H1 (cell line): ENCODE results near the gene IFT27. TPM values are rescaled to one million over a fixed set of nuclear protein-coding genes. Genes with fewer than 3 reads are reported as not detected.
A peak's percentile ranks its signal among the peaks of the same experiment; 100 is the strongest.

Source experiments
- CTCF ChIA-PET: fragments of 300-600 bp; sonication (Branson Sonifier 250); formaldehyde crosslinking; loops from one replicate; lab custom pipeline; 2021; ENCODE audit not compliant: partially characterized antibody; lab: Charles Lee
- POLR2A ChIA-PET: fragments of 300-600 bp; sonication (Branson Sonifier 250); formaldehyde crosslinking; loops from one replicate; lab custom pipeline; 2021; ENCODE audit warnings: inconsistent platforms; ENCODE audit not compliant: partially characterized antibody; lab: Charles Lee
- DNase-seq, 2 experiments: peaks; one replicate each; pipeline versions ENCODE4 v3.0.0 to v3.0.0-alpha.2; 2010 to 2022; ENCODE audit warnings: low spot score in 2 of 2, low read depth in 1 of 2, mixed read lengths in 1 of 2
- FAIRE-seq: peaks from 2 replicates; lab custom pipeline; 2011; peaks lifted over from hg19 to GRCh38; lab: Jason Lieb, UNC
- H2AFZ ChIP-seq: 2 replicates; pipeline ENCODE4 v1.8.1; 2012; ENCODE audit warnings: low read length, inconsistent platforms
- H2AK5ac ChIP-seq: 2 replicates; pipeline ENCODE4 v1.6.1; 2013; ENCODE audit warnings: low read depth, low read length
- H2BK120ac ChIP-seq: replicated peaks from 2 replicates; pipeline ENCODE3; 2013; ENCODE audit warnings: low read depth, low read length, inconsistent platforms
- H2BK12ac ChIP-seq: 2 replicates; pipeline ENCODE4 v1.6.1; 2013; ENCODE audit warnings: low read depth, low read length
- H2BK15ac ChIP-seq: 2 replicates; pipeline ENCODE4 v1.6.1; 2013; ENCODE audit warnings: low read length
- H2BK20ac ChIP-seq: 2 replicates; pipeline ENCODE4 v1.6.1; 2013; ENCODE audit warnings: low read length
- H2BK5ac ChIP-seq: 2 replicates; pipeline ENCODE4 v1.6.1; 2013; ENCODE audit warnings: low read depth, low read length
- H3K14ac ChIP-seq: 2 replicates; pipeline ENCODE4 v1.6.1; 2013; ENCODE audit warnings: inconsistent platforms; ENCODE audit not compliant: insufficient read length
- H3K18ac ChIP-seq: 2 replicates; pipeline ENCODE4 v1.6.1; 2013; ENCODE audit warnings: low read length; ENCODE audit errors: extremely low read depth
- H3K23ac ChIP-seq: 2 replicates; pipeline ENCODE4 v1.6.1; 2013; ENCODE audit warnings: inconsistent platforms; ENCODE audit not compliant: insufficient read length
- H3K23me2 ChIP-seq: 2 replicates; pipeline ENCODE4 v1.6.1; 2013; ENCODE audit warnings: low read depth, low read length
- H3K27ac ChIP-seq: 2 replicates; pipeline ENCODE4 v1.6.1; 2011; ENCODE audit warnings: low read depth, low read length, inconsistent platforms
- H3K27me3 ChIP-seq, 4 experiments: replicated peaks in 1 of 4; 1 replicate in 1 of 4; 2 replicates in 3 of 4; pipeline versions ENCODE4 v1.6.1 to v1.8.1; 2011 to 2013; ENCODE audit warnings: low read length in 3 of 4, mild to moderate bottlenecking in 3 of 4, inconsistent platforms in 2 of 4, mixed read lengths in 2 of 4, moderate library complexity in 1 of 4; ENCODE audit not compliant: control insufficient read depth in 3 of 4, insufficient read depth in 3 of 4; ENCODE audit errors: extremely low read depth in 1 of 4
- H3K36me3 ChIP-seq, 4 experiments: 2 replicates each; pipeline versions ENCODE4 v1.6.1 to v1.8.1; 2011 to 2013; ENCODE audit warnings: mild to moderate bottlenecking in 4 of 4, low read length in 3 of 4, moderate library complexity in 2 of 4, control low read depth in 1 of 4, inconsistent platforms in 1 of 4; ENCODE audit not compliant: insufficient read depth in 4 of 4, control insufficient read depth in 2 of 4
- H3K4ac ChIP-seq: replicated peaks from 2 replicates; pipeline ENCODE3; 2013; ENCODE audit warnings: low read length, low read depth, mixed read lengths, inconsistent platforms; ENCODE audit not compliant: insufficient read length
- H3K4me1 ChIP-seq, 4 experiments: replicated peaks in 1 of 4; 1 replicate in 1 of 4; 2 replicates in 3 of 4; pipeline versions ENCODE4 v1.6.1 to v1.8.1; 2011 to 2013; ENCODE audit warnings: low read length in 3 of 4, inconsistent platforms in 2 of 4, mixed read lengths in 1 of 4; ENCODE audit not compliant: insufficient read depth in 4 of 4, control insufficient read depth in 3 of 4
- H3K4me2 ChIP-seq, 2 experiments: 2 replicates each; pipeline versions ENCODE4 v1.6.1 to v1.8.1; 2011 to 2013; ENCODE audit warnings: low read depth in 2 of 2, low read length in 2 of 2, control low read depth in 1 of 2, inconsistent platforms in 1 of 2, mild to moderate bottlenecking in 1 of 2; ENCODE audit not compliant: insufficient read depth in 1 of 2
- H3K4me3 ChIP-seq, 4 experiments: fragments of 200-600, 300-600 bp in 1 of 4; sonication (generic), shearing (Covaris generic), sonication (Bioruptor Twin) in 1 of 4; 2 replicates each; pipeline versions ENCODE4 v1.5.1 to v1.8.1; 2011 to 2016; ENCODE audit warnings: low read length in 4 of 4, low read depth in 3 of 4, control low read depth in 2 of 4, inconsistent platforms in 2 of 4, mild to moderate bottlenecking in 2 of 4, mixed read lengths in 1 of 4, moderate library complexity in 1 of 4; ENCODE audit not compliant: insufficient read depth in 2 of 4; ENCODE audit errors: extremely low read depth in 1 of 4
- H3K56ac ChIP-seq: replicated peaks from 2 replicates; pipeline ENCODE3; 2013; ENCODE audit warnings: low read depth, mild to moderate bottlenecking, mixed read lengths, low read length, inconsistent platforms; ENCODE audit not compliant: insufficient read length
- H3K79me1 ChIP-seq: 2 replicates; pipeline ENCODE4 v1.6.1; 2013; ENCODE audit warnings: low read depth, low read length, control low read depth
- H3K79me2 ChIP-seq, 2 experiments: 2 replicates each; pipeline versions ENCODE4 v1.6.1 to v1.8.1; 2012 to 2013; ENCODE audit warnings: low read length in 2 of 2, mild to moderate bottlenecking in 2 of 2, inconsistent platforms in 1 of 2; ENCODE audit not compliant: insufficient read depth in 2 of 2, control insufficient read depth in 1 of 2
- H3K9ac ChIP-seq, 4 experiments: replicated peaks in 1 of 4; 1 replicate in 1 of 4; 2 replicates in 3 of 4; pipeline versions ENCODE4 v1.6.1 to v1.8.1; 2011 to 2013; ENCODE audit warnings: low read depth in 3 of 4, low read length in 3 of 4, control low read depth in 2 of 4, mild to moderate bottlenecking in 2 of 4, moderate library complexity in 2 of 4, inconsistent platforms in 1 of 4; ENCODE audit errors: extremely low read depth in 1 of 4
- H3K9me3 ChIP-seq, 2 experiments: 2 replicates each; pipeline versions ENCODE4 v1.6.1 to v1.8.1; 2012 to 2013; ENCODE audit warnings: mild to moderate bottlenecking in 2 of 2, moderate library complexity in 2 of 2, control low read depth in 1 of 2, inconsistent platforms in 1 of 2, low read depth in 1 of 2, low read length in 1 of 2, mixed read lengths in 1 of 2; ENCODE audit not compliant: insufficient read depth in 2 of 2
- H4K20me1 ChIP-seq, 2 experiments: replicated peaks in 1 of 2; 2 replicates each; pipeline versions ENCODE3 to v1.8.1; 2011 to 2013; ENCODE audit warnings: inconsistent platforms in 2 of 2, low read length in 2 of 2, mild to moderate bottlenecking in 1 of 2; ENCODE audit not compliant: insufficient read depth in 2 of 2, control insufficient read depth in 1 of 2
- H4K5ac ChIP-seq: 2 replicates; pipeline ENCODE4 v1.6.1; 2013; ENCODE audit warnings: low read length, low read depth, mixed read lengths, inconsistent platforms; ENCODE audit not compliant: insufficient read length
- H4K8ac ChIP-seq: 2 replicates; pipeline ENCODE4 v1.8.0; 2013; ENCODE audit warnings: mild to moderate bottlenecking, moderate library complexity, low read length, inconsistent platforms; ENCODE audit not compliant: insufficient read depth; ENCODE audit errors: extremely low read depth
- H4K91ac ChIP-seq: replicated peaks from 2 replicates; pipeline ENCODE3; 2013; ENCODE audit warnings: low read length, mixed read lengths, inconsistent platforms; ENCODE audit not compliant: insufficient read length
- CBX8 ChIP-seq: fragments of 300-800, 300-1000 bp; sonication (generic); IDR thresholded peaks from 2 replicates; pipeline ENCODE4 v1.7.1; 2016; ENCODE audit warnings: low read depth, low read length, borderline replicate concordance
- CHD1 ChIP-seq: IDR thresholded peaks from 2 replicates; pipeline ENCODE4 v1.6.1; 2012; ENCODE audit warnings: low read depth, low read length, improper control_type of control experiment
- EZH2 ChIP-seq: fragments of 200-600 bp; sonication (generic); IDR thresholded peaks from 2 replicates; pipeline ENCODE4 v1.7.1; 2012; ENCODE audit warnings: low read depth, mild to moderate bottlenecking, moderate library complexity, low read length, inconsistent platforms; ENCODE audit not compliant: severe bottlenecking
- GTF2F1 ChIP-seq: IDR thresholded peaks from 2 replicates; pipeline ENCODE4 v1.6.1; 2012; ENCODE audit warnings: low read depth, low read length, improper control_type of control experiment, borderline replicate concordance
- HDAC6 ChIP-seq: IDR thresholded peaks from one replicate; pipeline ENCODE4 v1.7.1; 2012; ENCODE audit warnings: low read depth, mild to moderate bottlenecking, inconsistent platforms, low read length, moderate library complexity
- KDM1A ChIP-seq: fragments of 200-600, 300-600 bp; sonication (generic); IDR thresholded peaks from 2 replicates; pipeline ENCODE4 v1.7.1; 2016; ENCODE audit warnings: mild to moderate bottlenecking, low read length, borderline replicate concordance
- POLR2AphosphoS5 ChIP-seq: IDR thresholded peaks from 2 replicates; pipeline ENCODE4 v1.6.1; 2011; ENCODE audit warnings: low read depth, low read length
- POU5F1 ChIP-seq: IDR thresholded peaks from 2 replicates; pipeline ENCODE4 v1.6.1; 2011; ENCODE audit warnings: low read depth, mild to moderate bottlenecking, low read length, moderate library complexity
- RBBP5 ChIP-seq: IDR thresholded peaks from 2 replicates; pipeline ENCODE4 v1.7.1; 2012; ENCODE audit warnings: low read depth, mild to moderate bottlenecking, inconsistent platforms, low read length, moderate library complexity, borderline replicate concordance
- USF2 ChIP-seq: IDR thresholded peaks from 2 replicates; pipeline ENCODE4 v1.6.1; 2011; ENCODE audit warnings: low read length, improper control_type of control experiment
- WGBS, 2 experiments: shearing (Covaris generic) in 1 of 2; methylation state at CpG; one replicate each; pipeline versions ENCODE4 v1.1.6 to v1.1.7; 2013 to 2015; ENCODE audit warnings: low lambda C conversion rate in 2 of 2, mixed read lengths in 2 of 2, inconsistent platforms in 1 of 2, low coverage in 1 of 2, missing lambda C conversion rate in 1 of 2; ENCODE audit not compliant: insufficient replicate concordance in 2 of 2, insufficient coverage in 1 of 2, insufficient read length in 1 of 2; ENCODE audit errors: extremely low coverage in 1 of 2, missing lambda C conversion rate in 1 of 2; 5-methylcytosine and 5-hydroxymethylcytosine counted together
- polyA plus RNA-seq, 7 experiments: library from polyadenylated mRNA; depleted of rRNA in 3 of 7; stranded (reverse) in 5 of 7; unstranded in 2 of 7; fragments of >200 nt in 5 of 7; fragments of 200-250 nt in 2 of 7; gene quantifications; 1 replicate in 5 of 7; 2 replicates in 1 of 7; 4 replicates in 1 of 7; pipeline versions ENCODE4 v1.2.1 to v1.2.3, GENCODE V29; 2011 to 2013; ENCODE audit warnings: missing spikeins in 2 of 7, mixed read lengths in 2 of 7
- total RNA-seq: library from RNA; stranded (reverse); fragmentation: NEBNext Ultra II Directional; extraction: Animal tissue kit (Norgen Biotek cat#: 25700); gene quantifications from 2 replicates; pipeline ENCODE4 v1.2.1, GENCODE V29; 2021
- TF ChIP-seq, protein P1 (sequence below): IDR thresholded peaks from 2 replicates; pipeline ENCODE4 v1.6.1; 2012; ENCODE audit warnings: inconsistent platforms

The IFT27 gene
- total and polyA plus RNA-seq, 2 of the 8 experiments (the other 6 are each of a cell fraction or from before 2014, with no cell fraction given) = 36.4 to 46.2 TPM

DNA sequence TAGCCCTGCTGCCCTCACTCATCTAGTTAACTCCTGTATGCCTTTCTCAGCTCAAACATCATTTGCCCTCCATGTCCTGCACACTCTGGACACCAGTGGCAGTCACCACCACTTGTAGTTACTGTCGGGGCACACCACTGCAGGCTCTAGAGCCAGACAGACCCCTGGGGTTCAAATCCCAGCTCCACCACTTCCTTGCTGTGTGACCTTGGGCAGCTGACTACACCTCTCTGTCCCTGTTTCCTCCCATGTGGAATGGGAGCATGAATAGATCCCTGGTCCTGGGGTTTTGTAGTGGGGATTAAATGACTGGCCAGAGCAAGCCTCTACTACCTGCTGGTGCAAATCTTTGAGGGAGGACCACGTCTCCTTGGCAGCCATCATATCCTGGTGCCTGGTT, 7.8 kb upstream of the IFT27 start:
- no peak overlapping the region; the same call in 1 of the 2 replicates for H4K8ac ChIP-seq
- H3K18ac ChIP-seq = no peak overlapping the region
- peaks cover 0 to 1% of the 10 kb centered on the region in 2 experiments; a peak in 2 of 4 replicates for H3K9me3 ChIP-seq
- H3K9ac ChIP-seq = peak overlapping the region in 1 of 4 experiments; percentile 28; a peak in 2 of 7 replicates
- no peak overlapping the region for H4K5ac ChIP-seq
- no peaks in the 10 kb centered on the region for H3K36me3 ChIP-seq
- no peak overlapping the region for H3K4me2 ChIP-seq
- no peak overlapping the region for H3K4me3 ChIP-seq
- no peak overlapping the region for H3K23ac ChIP-seq
- no peaks in the 10 kb centered on the region for H3K79me1 ChIP-seq
- no peak overlapping the region for H2AFZ ChIP-seq
- FAIRE-seq (no peak), DNase-seq (no peak)
- no peaks in the 10 kb centered on the region for H4K20me1 ChIP-seq
- no peak overlapping the region for H2AK5ac ChIP-seq
- ChIA-PET POLR2A (interaction anchor here (0.5 to 1.0 kb wide), 2 partner anchors 72 to 155 kb away, joined by 3 to 4 read pairs; no protein-coding TSS in a partner anchor), CTCF (interaction anchor here (0.7 to 7.6 kb wide), 9 partner anchors 11 to 215 kb away, joined by 3 to 62 read pairs (median 4); no protein-coding TSS in a partner anchor)
- WGBS, 2 experiments = 79% methylated on average over 2 of the region's 2 CpGs; no CpG with 5 or more reads in 1 of the 2 experiments
- no peak overlapping the region for H3K27ac ChIP-seq
- 0 out of 2 replicates have a peak overlapping the region, but pooled peaks have one; percentile 4 for H2BK15ac ChIP-seq
- no peak overlapping the region for H2BK20ac ChIP-seq
- no peaks in the 10 kb centered on the region; the same call in 1 of the 2 replicates for H3K23me2 ChIP-seq
- H3K4me1 ChIP-seq = peaks cover 0 to 6% (median 3%) of the 10 kb centered on the region in 4 experiments; a peak in 4 of 7 replicates
- H3K4ac ChIP-seq = no peak overlapping the region
- H3K27me3 ChIP-seq = peaks cover 0 to 4% (median 0%) of the 10 kb centered on the region in 4 experiments; a peak in 2 of 7 replicates
- H2BK12ac ChIP-seq = peak overlapping the region; percentile 68; the same call in 1 of the 2 replicates
- no peaks in the 10 kb centered on the region for H3K79me2 ChIP-seq
- no peak overlapping the region for H4K91ac ChIP-seq
- H3K14ac ChIP-seq = no peak overlapping the region
- H2BK120ac ChIP-seq = no peak overlapping the region
- no peak overlapping the region; the same call in 1 of the 2 replicates for H2BK5ac ChIP-seq
- H3K56ac ChIP-seq = no peak overlapping the region
- no peak for TF ChIP-seq POU5F1
- TF ChIP-seq, protein P1, sequence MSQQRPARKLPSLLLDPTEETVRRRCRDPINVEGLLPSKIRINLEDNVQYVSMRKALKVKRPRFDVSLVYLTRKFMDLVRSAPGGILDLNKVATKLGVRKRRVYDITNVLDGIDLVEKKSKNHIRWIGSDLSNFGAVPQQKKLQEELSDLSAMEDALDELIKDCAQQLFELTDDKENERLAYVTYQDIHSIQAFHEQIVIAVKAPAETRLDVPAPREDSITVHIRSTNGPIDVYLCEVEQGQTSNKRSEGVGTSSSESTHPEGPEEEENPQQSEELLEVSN = no peak
- no peak for TF ChIP-seq USF2
- TF ChIP-seq KDM1A = no peak
- no peak for TF ChIP-seq HDAC6
- no peak for TF ChIP-seq CHD1
- TF ChIP-seq EZH2 = no peak
- no peak for TF ChIP-seq GTF2F1
- TF ChIP-seq CBX8 = no peak
- TF ChIP-seq RBBP5 = no peak
- no peak for TF ChIP-seq POLR2AphosphoS5
